Testis (tissue), 3 donors: ENCODE measurements around the gene PRPH2. TPM values are rescaled to one million over a fixed set of nuclear protein-coding genes. Genes with fewer than 3 reads are reported as not detected.
"Not testable (repeated sequence)": the region's sequence is repeated elsewhere in the genome, so short reads cannot be mapped to it uniquely, and the experiment has no call there.

ENCODE experiments used
- DNase-seq: peaks from one replicate; pipeline ENCODE4 v3.0.0-alpha.2; 2019
- H3K27ac ChIP-seq, 2 donors: fragments of 200-600 bp; sonication (generic); one replicate each; pipeline ENCODE4 v1.5.1; 2019
- H3K27me3 ChIP-seq: fragments of 200-600 bp; sonication (generic); one replicate; pipeline ENCODE4 v1.5.1; 2019
- H3K36me3 ChIP-seq: fragments of 200-600 bp; sonication (generic); one replicate; pipeline ENCODE4 v1.5.1; 2017; ENCODE audit warnings: low read depth; ENCODE audit errors: missing control alignments
- H3K4me1 ChIP-seq: fragments of 200-600 bp; sonication (generic); one replicate; pipeline ENCODE4 v1.5.1; 2019
- H3K4me3 ChIP-seq, 2 donors: fragments of 200-600 bp; sonication (generic); one replicate each; pipeline ENCODE4 v1.5.1; 2017 to 2019
- H3K9me3 ChIP-seq: fragments of 200-600 bp; sonication (generic); one replicate; pipeline ENCODE4 v1.5.1; 2017
- POLR2A ChIP-seq: fragments of 450-650 bp; IDR thresholded peaks from one replicate; pipeline ENCODE4 v1.6.1; 2017; ENCODE audit warnings: antibody characterized with exemption, mild to moderate bottlenecking, moderate library complexity
- WGBS, 2 donors: methylation state at CpG; one replicate each; pipeline ENCODE4 v1.1.5; 2018; 5-methylcytosine and 5-hydroxymethylcytosine counted together
- intact Hi-C: fragments of 100-400 bp; cut with DNase I; formaldehyde crosslinking; loops from one replicate; pipeline ENCODE4 v1.15.1; 2023; ENCODE audit warnings: low total_unique reads
- polyA plus RNA-seq: library from polyadenylated mRNA; stranded (reverse); fragments of 350-450 nt; fragmentation: Illumina TruSeq; extraction: RNeasy Lipid Tissue Mini Kit (QIAGEN cat#74804); gene quantifications from one replicate; pipeline ENCODE4 v1.2.3, GENCODE V29; 2014; ENCODE audit warnings: low read depth, low replicate concordance; ENCODE audit not compliant: insufficient read depth
- total RNA-seq, 2 donors: library from RNA; depleted of rRNA; stranded (reverse); fragments of >200 nt; gene quantifications; one replicate each; pipeline ENCODE4 v1.2.3, GENCODE V29; 2016
- TF ChIP-seq, protein P1 (sequence below), 3 experiments: fragments of 450-650 bp in 2 of 3; fragments of 200-600 bp in 1 of 3; sonication (generic) in 1 of 3; IDR thresholded peaks; one replicate each; pipeline ENCODE4 v1.5.1; 2016 to 2019; ENCODE audit warnings: antibody characterized with exemption in 3 of 3, mild to moderate bottlenecking in 2 of 3, moderate library complexity in 1 of 3

The PRPH2 gene
- total and polyA plus RNA-seq, 3 donors from 2014 or later, result 5.4 to 6.6 (median 6.0) TPM

DNA sequence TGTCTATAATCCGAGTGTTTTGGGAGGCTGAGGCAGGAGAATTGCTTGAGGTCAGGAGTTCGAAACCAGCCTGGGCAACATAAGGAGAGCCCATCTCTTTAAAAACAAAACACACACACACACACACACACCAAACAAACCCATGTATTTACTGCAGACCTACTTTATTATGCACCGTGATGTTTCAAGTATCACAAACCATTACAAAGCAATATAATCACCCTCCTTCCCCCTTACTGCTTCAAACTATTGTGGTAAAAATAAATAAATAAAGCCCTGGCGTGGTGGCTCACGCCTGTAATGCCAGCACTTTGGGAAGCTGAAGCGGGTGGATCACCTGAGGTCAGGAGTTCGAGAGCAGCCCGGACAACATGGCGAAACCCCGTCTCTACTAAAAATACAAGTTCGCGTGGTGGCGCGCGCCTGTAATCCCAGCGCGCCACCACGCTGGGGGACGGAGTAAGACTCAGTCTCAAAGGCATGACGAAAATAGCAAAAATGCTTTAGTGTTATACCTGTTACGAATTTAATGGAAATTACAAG, 22.0 kb upstream of the PRPH2 start:
- DNase-seq, result no peak
- TF ChIP-seq, protein P1, sequence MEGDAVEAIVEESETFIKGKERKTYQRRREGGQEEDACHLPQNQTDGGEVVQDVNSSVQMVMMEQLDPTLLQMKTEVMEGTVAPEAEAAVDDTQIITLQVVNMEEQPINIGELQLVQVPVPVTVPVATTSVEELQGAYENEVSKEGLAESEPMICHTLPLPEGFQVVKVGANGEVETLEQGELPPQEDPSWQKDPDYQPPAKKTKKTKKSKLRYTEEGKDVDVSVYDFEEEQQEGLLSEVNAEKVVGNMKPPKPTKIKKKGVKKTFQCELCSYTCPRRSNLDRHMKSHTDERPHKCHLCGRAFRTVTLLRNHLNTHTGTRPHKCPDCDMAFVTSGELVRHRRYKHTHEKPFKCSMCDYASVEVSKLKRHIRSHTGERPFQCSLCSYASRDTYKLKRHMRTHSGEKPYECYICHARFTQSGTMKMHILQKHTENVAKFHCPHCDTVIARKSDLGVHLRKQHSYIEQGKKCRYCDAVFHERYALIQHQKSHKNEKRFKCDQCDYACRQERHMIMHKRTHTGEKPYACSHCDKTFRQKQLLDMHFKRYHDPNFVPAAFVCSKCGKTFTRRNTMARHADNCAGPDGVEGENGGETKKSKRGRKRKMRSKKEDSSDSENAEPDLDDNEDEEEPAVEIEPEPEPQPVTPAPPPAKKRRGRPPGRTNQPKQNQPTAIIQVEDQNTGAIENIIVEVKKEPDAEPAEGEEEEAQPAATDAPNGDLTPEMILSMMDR (IDR thresholded peaks at IDR 0.05), result no peak
- no peak for TF ChIP-seq POLR2A
- Histone ChIP-seq H3K4me3 (peak overlapping the region; percentile 98 to 99), H3K27me3 (no peaks in the 10 kb centered on the region), H3K4me1 (peaks cover 23% of the 10 kb centered on the region), H3K27ac (peak overlapping the region in 1 of 2 donors; percentile 91), H3K9me3 (no peaks in the 10 kb centered on the region), H3K36me3 (no peaks in the 10 kb centered on the region)
- 49 to 64% methylated on average over 21 of the region's 21 CpGs for WGBS, 2 donors
- intact Hi-C loops, result no loop called here

DNA sequence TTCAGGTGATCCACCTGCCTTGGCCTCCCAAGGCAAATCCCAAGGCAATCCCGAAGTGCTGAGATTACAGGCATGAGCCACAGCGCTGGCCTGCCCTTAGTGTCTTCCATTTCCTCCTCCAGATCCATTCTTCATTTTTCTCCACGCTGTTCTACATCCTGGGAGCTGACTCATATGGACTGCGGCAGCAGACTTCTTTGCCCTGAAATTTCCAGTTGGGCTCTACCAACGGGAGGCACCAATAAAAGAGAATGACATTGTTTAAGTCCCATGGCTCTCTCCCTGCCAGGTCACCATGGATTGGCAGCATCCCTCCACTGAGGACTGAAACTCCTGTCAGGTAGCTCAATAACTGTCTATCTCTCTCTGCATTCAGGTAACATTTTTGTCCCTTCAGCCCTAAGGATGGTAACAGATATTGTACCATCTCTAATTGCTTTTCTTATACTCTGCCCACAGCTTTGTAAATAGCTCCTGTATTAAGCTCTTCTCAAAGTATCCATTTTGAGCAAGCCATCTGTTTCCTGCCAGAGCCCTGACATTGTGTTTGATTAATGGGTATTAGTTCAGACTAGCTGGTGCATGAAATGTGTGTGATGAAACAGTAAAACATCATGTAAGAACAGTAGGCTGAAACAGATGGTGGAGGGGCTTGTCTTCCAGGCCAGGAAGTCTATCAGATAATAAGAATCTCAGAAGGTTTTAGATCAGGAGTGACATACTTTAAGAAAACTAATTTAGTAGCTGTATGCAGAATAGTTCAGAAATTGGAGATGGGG, 19.9 kb upstream of the PRPH2 start:
- H3K4me3 ChIP-seq, result no peak overlapping the region
- no peak for TF ChIP-seq POLR2A
- TF ChIP-seq, protein P1 (IDR thresholded peaks at IDR 0.05), result no peak
- no peak overlapping the region for H3K27ac ChIP-seq
- 72 to 82% methylated on average over 5 of the region's 5 CpGs for WGBS, 2 donors
- peaks cover 7% of the 10 kb centered on the region for H3K4me1 ChIP-seq
- intact Hi-C loops, result no loop called here
- H3K9me3 ChIP-seq, result no peaks in the 10 kb centered on the region
- H3K27me3 ChIP-seq, result no peaks in the 10 kb centered on the region
- no peak for DNase-seq
- no peaks in the 10 kb centered on the region for H3K36me3 ChIP-seq

DNA sequence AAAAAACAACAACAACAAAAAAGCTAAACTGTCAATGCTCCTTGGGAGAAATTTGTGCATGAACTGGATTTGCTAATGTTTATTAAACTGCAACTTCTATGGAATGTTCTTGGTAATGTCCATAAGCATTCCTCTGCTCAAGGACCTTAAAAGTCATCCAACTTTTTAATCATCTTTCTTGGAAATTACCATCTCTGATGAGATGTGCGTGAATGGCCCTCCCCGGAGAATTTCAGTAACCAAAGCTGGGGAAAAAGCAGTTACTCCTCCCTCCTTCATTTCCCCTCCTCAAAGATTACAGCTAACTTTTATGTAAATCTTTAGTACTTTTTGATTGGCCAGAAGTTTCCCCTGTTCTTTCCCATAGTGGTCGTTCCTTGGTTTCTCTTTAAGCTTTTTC, 18.3 kb upstream of the PRPH2 start:
- no peak for DNase-seq
- H3K9me3 ChIP-seq, result no peaks in the 10 kb centered on the region
- whole genome bisulfite sequencing, 2 donors, result 60 to 61% methylated on average over 3 of the region's 3 CpGs
- no peaks in the 10 kb centered on the region for H3K27me3 ChIP-seq
- no peaks in the 10 kb centered on the region for H3K36me3 ChIP-seq
- no peak overlapping the region for H3K27ac ChIP-seq
- H3K4me1 ChIP-seq, result peaks cover 7% of the 10 kb centered on the region
- TF ChIP-seq POLR2A, result no peak
- TF ChIP-seq, protein P1 (IDR thresholded peaks at IDR 0.05), result no peak
- no peak overlapping the region for H3K4me3 ChIP-seq
- intact Hi-C loops, result no loop called here

DNA sequence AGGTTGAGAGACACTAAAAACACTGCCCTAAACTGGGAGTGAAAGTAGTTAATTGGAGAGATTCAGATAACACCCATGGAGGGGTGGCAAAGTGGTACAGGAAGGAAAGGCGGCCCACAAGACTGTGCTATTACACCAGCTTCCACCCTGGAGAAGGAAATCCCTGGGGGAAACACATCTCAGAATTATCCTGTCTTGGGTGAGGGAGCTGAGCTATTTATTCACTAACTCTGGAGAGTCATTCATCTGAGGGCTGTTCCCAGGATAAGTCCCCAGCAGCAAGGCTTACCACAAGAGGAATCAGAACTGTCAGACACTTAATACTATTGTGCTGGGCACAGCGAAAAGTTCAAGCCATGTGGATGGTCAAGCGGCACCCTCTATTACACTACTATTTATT, 13.6 kb upstream of the PRPH2 start:
- 93 to 97% methylated on average over 3 of the region's 3 CpGs for WGBS, 2 donors
- no peak for TF ChIP-seq POLR2A
- TF ChIP-seq, protein P1 (IDR thresholded peaks at IDR 0.05), result no peak

DNA sequence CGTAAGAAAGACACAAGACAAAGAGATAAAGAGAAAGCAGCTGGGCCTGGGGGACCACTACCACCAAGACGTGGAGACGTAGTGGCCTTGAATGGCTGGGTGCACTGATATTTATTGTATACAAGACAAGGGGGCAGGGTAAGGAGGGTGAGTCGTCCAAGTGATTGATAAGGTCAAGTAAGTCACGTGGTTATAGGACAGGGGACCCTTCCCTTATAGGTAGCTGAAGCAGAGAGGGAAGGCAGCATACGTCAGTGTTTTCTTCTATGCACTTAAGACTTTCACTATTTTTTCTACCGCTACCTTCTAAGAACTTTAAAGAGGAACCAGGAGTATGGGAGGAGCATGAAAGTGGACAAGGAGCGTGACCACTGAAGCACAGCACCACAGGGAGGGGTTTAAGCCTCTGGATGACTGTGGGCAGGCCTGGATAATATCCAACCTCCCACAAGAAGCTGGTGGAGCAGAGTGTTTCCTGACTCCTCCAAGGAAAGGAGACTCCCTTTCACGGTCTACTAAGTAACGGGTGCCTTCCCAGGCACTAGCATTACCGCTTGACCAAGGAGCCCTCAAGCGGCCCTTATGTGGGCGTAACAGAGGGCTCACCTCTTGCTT, 11.6 kb upstream of the PRPH2 start:
- H3K4me1 ChIP-seq, H3K27ac ChIP-seq, intact Hi-C loops, H3K36me3 ChIP-seq, H3K4me3 ChIP-seq, H3K9me3 ChIP-seq, H3K27me3 ChIP-seq: not testable (repeated sequence)
- DNase-seq, result peak; percentile 53
- 55 to 66% methylated on average over 13 of the region's 13 CpGs for WGBS, 2 donors

More for the DNA sequence above, 13.6 kb upstream of the PRPH2 start:
- no peak overlapping the region for H3K27ac ChIP-seq
- no peaks in the 10 kb centered on the region for H3K9me3 ChIP-seq
- no peaks in the 10 kb centered on the region for H3K4me1 ChIP-seq
- intact Hi-C loops, result no loop called here
- no peaks in the 10 kb centered on the region for H3K27me3 ChIP-seq
- no peak for DNase-seq
- no peaks in the 10 kb centered on the region for H3K36me3 ChIP-seq
- H3K4me3 ChIP-seq, result no peak overlapping the region
